Testis (tissue), 2 donors: ENCODE data around the gene NBAS.

Experiments
- CTCF ChIP-seq, 3 experiments: fragments of 450-650 bp in 2 of 3; fragments of 200-600 bp in 1 of 3; sonication (generic) in 1 of 3; IDR thresholded peaks; one replicate each; pipeline ENCODE4 v1.5.1; 2016 to 2019; ENCODE audit warnings: antibody characterized with exemption in 3 of 3, mild to moderate bottlenecking in 2 of 3, moderate library complexity in 1 of 3
- POLR2A ChIP-seq: fragments of 450-650 bp; IDR thresholded peaks from one replicate; pipeline ENCODE4 v1.6.1; 2017; ENCODE audit warnings: antibody characterized with exemption, mild to moderate bottlenecking, moderate library complexity

- TF ChIP-seq CTCF (IDR thresholded peaks at IDR 0.05) (no peak), POLR2A (no peak)
Observed at GRCh38 chr2:15561574-15562344, 625 bp upstream of the NBAS start.
